ENCODE data around the gene ZBTB22.

Gene ZBTB22

DNA sequence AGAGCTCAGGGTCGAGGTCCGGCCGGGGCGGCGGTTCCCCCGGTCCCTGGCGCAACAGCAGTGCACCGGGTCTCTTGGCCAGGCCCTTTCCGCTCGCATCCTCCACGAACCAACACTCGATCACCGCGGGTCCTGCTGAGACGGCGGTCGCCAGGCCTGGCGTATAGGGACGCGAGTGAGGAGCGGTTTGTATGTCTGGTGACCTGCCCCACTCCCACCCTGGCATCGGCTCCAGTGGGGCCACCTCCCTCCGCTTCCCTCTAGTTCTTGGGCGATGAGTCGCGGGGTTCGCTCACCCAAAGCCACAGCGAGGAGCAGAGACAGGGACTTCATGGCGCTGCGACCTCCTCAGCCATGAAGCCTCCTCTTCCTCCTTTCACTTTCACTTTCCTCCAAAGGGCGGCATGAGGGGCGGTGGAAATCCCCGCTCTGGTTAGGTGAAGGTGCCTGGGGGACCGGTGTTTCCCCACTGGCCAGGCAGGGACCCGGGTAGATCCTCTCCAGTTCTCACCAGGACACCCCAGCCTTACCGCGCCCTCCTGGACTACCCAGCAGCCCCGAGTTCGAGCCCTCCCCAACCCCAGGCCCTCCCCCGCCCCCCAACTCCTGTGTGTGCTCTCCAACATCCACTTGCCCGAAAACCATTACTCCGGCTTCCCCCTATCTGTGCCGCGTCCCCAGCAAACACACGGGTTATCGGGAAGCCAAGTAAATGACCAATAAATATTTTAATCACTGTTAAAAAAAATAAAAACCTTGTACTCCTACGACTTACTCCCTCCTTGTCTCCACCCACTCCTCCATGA lies 3.6 kb downstream of the ZBTB22 start, which contains the start of gene TAPBP:
TSS of gene TAPBP (minus strand) at position 370 of the 806 bp plus-strand sequence. CDS start at position 333, 37 bp downstream.
- H3K27me3 ChIP-seq (ENCODE audit: insufficient read depth, low read length, poor library complexity, severe bottlenecking), result no peaks in the 10 kb centered on the region
- H3K36me3 ChIP-seq (ENCODE audit: insufficient read depth, low read length), result peaks cover 4% of the 10 kb centered on the region; the same call in 1 of the 2 replicates
- no peaks in the 10 kb centered on the region for H3K9me3 ChIP-seq (ENCODE audit: insufficient read depth, low read depth, low read length)
- H2AFZ ChIP-seq (ENCODE audit: low read length), result peak within 1 kb of the TSS; percentile 79
- H4K20me1 ChIP-seq (ENCODE audit: insufficient read depth, low read length, poor library complexity, severe bottlenecking), result peaks cover 35% of the 10 kb centered on the region
- peaks cover 6% of the 10 kb centered on the region; the same call in 1 of the 2 replicates for H3F3A ChIP-seq (ENCODE audit: low read depth)
- peaks cover 67% of the 10 kb centered on the region for H3K79me2 ChIP-seq (ENCODE audit: insufficient read depth, low read length)
- peak within 1 kb of the TSS; percentile 93 for H3K9ac ChIP-seq (ENCODE audit: low read depth, low read length, poor library complexity, severe bottlenecking)
- peak within 1 kb of the TSS; percentile 94 for H3K4me3 ChIP-seq (ENCODE audit: low read length, poor library complexity, severe bottlenecking)
- TF ChIP-seq EZH2phosphoT487 (IDR thresholded peaks at IDR 0.05; ENCODE audit: borderline replicate concordance), result no peak
- TF ChIP-seq, protein P1, sequence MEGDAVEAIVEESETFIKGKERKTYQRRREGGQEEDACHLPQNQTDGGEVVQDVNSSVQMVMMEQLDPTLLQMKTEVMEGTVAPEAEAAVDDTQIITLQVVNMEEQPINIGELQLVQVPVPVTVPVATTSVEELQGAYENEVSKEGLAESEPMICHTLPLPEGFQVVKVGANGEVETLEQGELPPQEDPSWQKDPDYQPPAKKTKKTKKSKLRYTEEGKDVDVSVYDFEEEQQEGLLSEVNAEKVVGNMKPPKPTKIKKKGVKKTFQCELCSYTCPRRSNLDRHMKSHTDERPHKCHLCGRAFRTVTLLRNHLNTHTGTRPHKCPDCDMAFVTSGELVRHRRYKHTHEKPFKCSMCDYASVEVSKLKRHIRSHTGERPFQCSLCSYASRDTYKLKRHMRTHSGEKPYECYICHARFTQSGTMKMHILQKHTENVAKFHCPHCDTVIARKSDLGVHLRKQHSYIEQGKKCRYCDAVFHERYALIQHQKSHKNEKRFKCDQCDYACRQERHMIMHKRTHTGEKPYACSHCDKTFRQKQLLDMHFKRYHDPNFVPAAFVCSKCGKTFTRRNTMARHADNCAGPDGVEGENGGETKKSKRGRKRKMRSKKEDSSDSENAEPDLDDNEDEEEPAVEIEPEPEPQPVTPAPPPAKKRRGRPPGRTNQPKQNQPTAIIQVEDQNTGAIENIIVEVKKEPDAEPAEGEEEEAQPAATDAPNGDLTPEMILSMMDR (conservative IDR thresholded peaks at IDR 0.05; ENCODE audit: low read length), result no peak
- peak within 1 kb of the TSS; percentile 95 for H3K4me2 ChIP-seq (ENCODE audit: low read depth, low read length, poor library complexity, severe bottlenecking)
- H3K9me2 ChIP-seq (replicated peaks; ENCODE audit: low read depth, low read length), result no peaks in the 10 kb centered on the region
- H3K4me1 ChIP-seq (ENCODE audit: insufficient read depth, low read length, poor library complexity, severe bottlenecking), result peaks cover 33% of the 10 kb centered on the region

DNA sequence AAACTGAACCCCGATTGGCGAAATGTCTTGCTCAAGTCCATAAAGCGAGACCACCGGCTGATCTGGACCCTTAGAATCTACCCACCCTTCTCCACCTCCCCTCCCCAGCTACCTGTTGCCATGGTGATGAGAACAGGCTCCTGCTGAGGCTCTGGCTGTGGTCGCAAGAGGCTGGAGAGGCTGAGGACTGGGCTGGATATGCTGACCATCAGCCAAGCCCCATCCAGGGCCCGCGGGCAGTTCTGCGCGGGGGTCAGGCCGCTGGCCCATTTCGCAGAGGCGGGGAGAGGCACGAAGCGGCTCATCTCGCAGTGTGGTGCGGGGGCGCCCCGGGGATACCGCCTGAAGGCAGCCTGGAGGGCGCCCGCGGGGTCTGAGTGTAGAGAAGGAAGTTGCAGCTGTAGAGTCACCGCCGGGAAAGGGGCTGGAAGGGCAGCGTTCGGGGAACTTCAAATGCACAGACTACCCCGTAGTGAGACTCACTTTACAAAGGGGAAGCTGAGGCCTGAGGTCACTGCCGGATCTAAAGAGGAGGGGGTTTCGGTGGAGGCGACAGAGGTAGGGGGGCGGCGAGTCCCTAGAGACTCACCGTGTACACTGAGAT lies 4.3 kb downstream of the ZBTB22 start:
- peaks cover 1% of the 10 kb centered on the region; the same call in 1 of the 2 replicates for H3F3A ChIP-seq (ENCODE audit: low read depth)
- TF ChIP-seq, protein P1 (conservative IDR thresholded peaks at IDR 0.05; ENCODE audit: low read length), result no peak
- TF ChIP-seq EZH2phosphoT487 (IDR thresholded peaks at IDR 0.05; ENCODE audit: borderline replicate concordance), result no peak
- H3K9ac ChIP-seq (ENCODE audit: low read depth, low read length, poor library complexity, severe bottlenecking), result peak overlapping the region; percentile 93
- peak overlapping the region; percentile 94 for H3K4me3 ChIP-seq (ENCODE audit: low read length, poor library complexity, severe bottlenecking)
- no peaks in the 10 kb centered on the region for H3K27me3 ChIP-seq (ENCODE audit: insufficient read depth, low read length, poor library complexity, severe bottlenecking)
- H2AFZ ChIP-seq (ENCODE audit: low read length), result peak overlapping the region; percentile 79
- peak overlapping the region; percentile 95 for H3K4me2 ChIP-seq (ENCODE audit: low read depth, low read length, poor library complexity, severe bottlenecking)
- H3K36me3 ChIP-seq (ENCODE audit: insufficient read depth, low read length), result no peaks in the 10 kb centered on the region
- peaks cover 26% of the 10 kb centered on the region for H3K4me1 ChIP-seq (ENCODE audit: insufficient read depth, low read length, poor library complexity, severe bottlenecking)
- peaks cover 35% of the 10 kb centered on the region for H4K20me1 ChIP-seq (ENCODE audit: insufficient read depth, low read length, poor library complexity, severe bottlenecking)
- peaks cover 67% of the 10 kb centered on the region for H3K79me2 ChIP-seq (ENCODE audit: insufficient read depth, low read length)
- no peaks in the 10 kb centered on the region for H3K9me3 ChIP-seq (ENCODE audit: insufficient read depth, low read depth, low read length)
- no peaks in the 10 kb centered on the region for H3K9me2 ChIP-seq (replicated peaks; ENCODE audit: low read depth, low read length)

GRCh38 chr6:33312361-33313104 lies 5.0 kb downstream of the ZBTB22 start:
- Histone ChIP-seq H3K27me3 (ENCODE audit: insufficient read depth, low read length, poor library complexity, severe bottlenecking) (no peaks in the 10 kb centered on the region), H3K79me2 (ENCODE audit: insufficient read depth, low read length) (peaks cover 72% of the 10 kb centered on the region), H3K4me1 (ENCODE audit: insufficient read depth, low read length, poor library complexity, severe bottlenecking) (peaks cover 24% of the 10 kb centered on the region), H3K36me3 (ENCODE audit: insufficient read depth, low read length) (no peaks in the 10 kb centered on the region), H3K9me3 (ENCODE audit: insufficient read depth, low read depth, low read length) (no peaks in the 10 kb centered on the region), H3K4me2 (ENCODE audit: low read depth, low read length, poor library complexity, severe bottlenecking) (peak overlapping the region; percentile 95), H2AFZ (ENCODE audit: low read length) (no peak overlapping the region), H3K9me2 (replicated peaks; ENCODE audit: low read depth, low read length) (no peaks in the 10 kb centered on the region), H3K4me3 (ENCODE audit: low read length, poor library complexity, severe bottlenecking) (peak overlapping the region; percentile 94), H3F3A (ENCODE audit: low read depth) (no peaks in the 10 kb centered on the region), H3K9ac (ENCODE audit: low read depth, low read length, poor library complexity, severe bottlenecking) (peak overlapping the region; percentile 93), H4K20me1 (ENCODE audit: insufficient read depth, low read length, poor library complexity, severe bottlenecking) (peaks cover 35% of the 10 kb centered on the region)
- no peak for TF ChIP-seq EZH2phosphoT487 (IDR thresholded peaks at IDR 0.05; ENCODE audit: borderline replicate concordance)
- TF ChIP-seq, protein P1 (conservative IDR thresholded peaks at IDR 0.05; ENCODE audit: low read length), result no peak

All from Loucy (cell line).